HepG2 (cell line): ENCODE measurements around the gene CISD3. TPM values are rescaled to one million over a fixed set of nuclear protein-coding genes. Genes with fewer than 3 reads are reported as not detected.

Experiments
- ATF5 ChIP-seq: sonication (generic); formaldehyde crosslinking; IDR thresholded peaks from 2 replicates; pipeline ENCODE4 v1.4.0; 2020; ENCODE audit warnings: mild to moderate bottlenecking, low read depth, missing genetic modification reagents
- ETV6 ChIP-seq: sonication (generic); formaldehyde crosslinking; conservative IDR thresholded peaks from 2 replicates; pipeline ENCODE4 v1.4.0; 2020; ENCODE audit warnings: missing genetic modification reagents
- HNF4G ChIP-seq, 2 experiments: sonication (generic) in 1 of 2; formaldehyde crosslinking in 1 of 2; IDR thresholded peaks; 2 replicates each; pipeline versions ENCODE4 v1.4.0 to v1.6.1; 2011 to 2020; ENCODE audit warnings: borderline replicate concordance in 2 of 2, low read depth in 2 of 2, mild to moderate bottlenecking in 2 of 2, low read length in 1 of 2, missing genetic modification reagents in 1 of 2, moderate library complexity in 1 of 2
- HOXA5 ChIP-seq: sonication (generic); formaldehyde crosslinking; IDR thresholded peaks from 2 replicates; pipeline ENCODE4 v1.4.0; 2020; ENCODE audit warnings: missing genetic modification reagents
- KDM2A ChIP-seq: sonication (generic); formaldehyde crosslinking; IDR thresholded peaks from 2 replicates; pipeline ENCODE4 v1.4.0; 2020; ENCODE audit warnings: low read depth, missing genetic modification reagents, borderline replicate concordance
- KLF11 ChIP-seq: IDR thresholded peaks from 2 replicates; pipeline ENCODE4 v1.6.1; 2016; ENCODE audit warnings: missing compliant biosample characterization
- PRDM10 ChIP-seq: sonication (generic); formaldehyde crosslinking; IDR thresholded peaks from 2 replicates; pipeline ENCODE4 v1.4.0; 2020; ENCODE audit warnings: low read depth, missing genetic modification reagents
- ZNF496 ChIP-seq: sonication (generic); formaldehyde crosslinking; IDR thresholded peaks from 2 replicates; pipeline ENCODE4 v1.8.1; 2023; ENCODE audit warnings: mild to moderate bottlenecking, moderate library complexity, missing genetic modification reagents; ENCODE audit not compliant: insufficient replicate concordance
- ZNF501 ChIP-seq: sonication (generic); formaldehyde crosslinking; IDR thresholded peaks from 2 replicates; pipeline ENCODE4 v1.5.1; 2020; ENCODE audit warnings: mild to moderate bottlenecking, moderate library complexity, missing genetic modification reagents
- ZNF570 ChIP-seq: sonication (generic); formaldehyde crosslinking; IDR thresholded peaks from 2 replicates; pipeline ENCODE4 v1.4.0; 2020; ENCODE audit warnings: mild to moderate bottlenecking, missing genetic modification reagents, borderline replicate concordance
- ZNF674 ChIP-seq: sonication (generic); formaldehyde crosslinking; IDR thresholded peaks from 2 replicates; pipeline ENCODE4 v1.5.0; 2020; ENCODE audit warnings: low read depth, mild to moderate bottlenecking, missing genetic modification reagents
- ZNF737 ChIP-seq: sonication (generic); formaldehyde crosslinking; IDR thresholded peaks from 2 replicates; pipeline ENCODE4 v1.5.0; 2020; ENCODE audit warnings: missing genetic modification reagents, mild to moderate bottlenecking, borderline replicate concordance
- ZNF746 ChIP-seq: sonication (generic); formaldehyde crosslinking; IDR thresholded peaks from 2 replicates; pipeline ENCODE4 v1.8.0; 2022; ENCODE audit warnings: mild to moderate bottlenecking, missing genetic modification reagents
- ZNF775 ChIP-seq: sonication (generic); formaldehyde crosslinking; IDR thresholded peaks from 2 replicates; pipeline ENCODE4 v1.4.0; 2020; ENCODE audit warnings: missing genetic modification reagents, mild to moderate bottlenecking, moderate library complexity, borderline replicate concordance
- polyA plus RNA-seq, 8 experiments: library from polyadenylated mRNA; depleted of rRNA in 3 of 8; stranded (reverse) in 7 of 8; unstranded in 1 of 8; fragments of >200 nt; fragmentation: Illumina TruSeq in 4 of 8; extraction: Trizol in 4 of 8; gene quantifications; 2 replicates each; pipeline versions ENCODE4 v1.2.1 to v1.2.3, GENCODE V29; 2011 to 2016; ENCODE audit warnings: low read depth in 4 of 8, missing spikeins in 1 of 8, mixed read lengths in 1 of 8; ENCODE audit not compliant: insufficient read depth in 1 of 8
- total RNA-seq, 5 experiments: library from RNA; depleted of rRNA; stranded (reverse); fragments of >200 nt; fragmentation: Illumina TruSeq; extraction: Trizol; gene quantifications; 2 replicates each; pipeline ENCODE4 v1.2.3, GENCODE V29; 2016; ENCODE audit warnings: low read depth in 1 of 5
- TF ChIP-seq, protein P1 (sequence below): IDR thresholded peaks from 2 replicates; pipeline ENCODE4 v1.6.1; 2012; ENCODE audit warnings: inconsistent platforms
- TF ChIP-seq, protein P2 (sequence below), 2 experiments: sonication (generic) in 1 of 2; formaldehyde crosslinking in 1 of 2; IDR thresholded peaks; 2 replicates each; pipeline versions ENCODE4 v1.6.1 to v1.9.0; 2014 to 2022; ENCODE audit warnings: antibody characterized with exemption in 1 of 2, borderline replicate concordance in 1 of 2, inconsistent platforms in 1 of 2, low read depth in 1 of 2, missing genetic modification reagents in 1 of 2

The CISD3 gene
- total and polyA plus RNA-seq, 2 of the 13 experiments (the other 11 are each of a cell fraction or from before 2014, with no cell fraction given), result 30.0 to 34.1 TPM

- TF ChIP-seq PRDM10 (CRISPR knock-in tag) (peak; percentile 77; the same call in 1 of the 2 replicates), ZNF501 (CRISPR knock-in tag) (peak; percentile 61; the same call in 1 of the 2 replicates), ZNF737 (CRISPR knock-in tag) (no peak), ZNF775 (CRISPR knock-in tag) (0 out of 2 replicates have a peak, but pooled peaks have one; percentile 31), KDM2A (CRISPR knock-in tag) (peak; percentile 84), ZNF674 (CRISPR knock-in tag) (peak; percentile 37; the same call in 1 of the 2 replicates), KLF11 (CRISPR knock-in tag) (peak; percentile 85; the same call in 1 of the 2 replicates), ZNF496 (CRISPR knock-in tag) (no peak), HOXA5 (peak; percentile 81; the same call in 1 of the 2 replicates), ZNF746 (CRISPR knock-in tag) (peak; percentile 86; the same call in 1 of the 2 replicates), ATF5 (CRISPR knock-in tag) (no peak), ETV6 (peak; percentile 72; the same call in 1 of the 2 replicates), HNF4G (IDR thresholded peaks at IDR 0.05; ENCODE audit: borderline replicate concordance, low read depth, low read length) (peak; percentile 11; the same call in 1 of the 2 replicates), HNF4G (CRISPR knock-in tag; IDR thresholded peaks at IDR 0.05; ENCODE audit: borderline replicate concordance, low read depth) (no peak; the same call in 1 of the 2 replicates), ZNF570 (CRISPR knock-in tag) (no peak)
- TF ChIP-seq, protein P1, sequence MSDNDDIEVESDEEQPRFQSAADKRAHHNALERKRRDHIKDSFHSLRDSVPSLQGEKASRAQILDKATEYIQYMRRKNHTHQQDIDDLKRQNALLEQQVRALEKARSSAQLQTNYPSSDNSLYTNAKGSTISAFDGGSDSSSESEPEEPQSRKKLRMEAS, result peak; percentile 86
- TF ChIP-seq, protein P2, sequence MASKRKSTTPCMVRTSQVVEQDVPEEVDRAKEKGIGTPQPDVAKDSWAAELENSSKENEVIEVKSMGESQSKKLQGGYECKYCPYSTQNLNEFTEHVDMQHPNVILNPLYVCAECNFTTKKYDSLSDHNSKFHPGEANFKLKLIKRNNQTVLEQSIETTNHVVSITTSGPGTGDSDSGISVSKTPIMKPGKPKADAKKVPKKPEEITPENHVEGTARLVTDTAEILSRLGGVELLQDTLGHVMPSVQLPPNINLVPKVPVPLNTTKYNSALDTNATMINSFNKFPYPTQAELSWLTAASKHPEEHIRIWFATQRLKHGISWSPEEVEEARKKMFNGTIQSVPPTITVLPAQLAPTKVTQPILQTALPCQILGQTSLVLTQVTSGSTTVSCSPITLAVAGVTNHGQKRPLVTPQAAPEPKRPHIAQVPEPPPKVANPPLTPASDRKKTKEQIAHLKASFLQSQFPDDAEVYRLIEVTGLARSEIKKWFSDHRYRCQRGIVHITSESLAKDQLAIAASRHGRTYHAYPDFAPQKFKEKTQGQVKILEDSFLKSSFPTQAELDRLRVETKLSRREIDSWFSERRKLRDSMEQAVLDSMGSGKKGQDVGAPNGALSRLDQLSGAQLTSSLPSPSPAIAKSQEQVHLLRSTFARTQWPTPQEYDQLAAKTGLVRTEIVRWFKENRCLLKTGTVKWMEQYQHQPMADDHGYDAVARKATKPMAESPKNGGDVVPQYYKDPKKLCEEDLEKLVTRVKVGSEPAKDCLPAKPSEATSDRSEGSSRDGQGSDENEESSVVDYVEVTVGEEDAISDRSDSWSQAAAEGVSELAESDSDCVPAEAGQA (IDR thresholded peaks at IDR 0.05; ENCODE audit: low read depth), result peak; percentile 57
- TF ChIP-seq, protein P2 (CRISPR knock-in tag; IDR thresholded peaks at IDR 0.05; ENCODE audit: borderline replicate concordance), result no peak
Observed at GRCh38 chr17:38749223-38750043, 19.3 kb downstream of the CISD3 start (continued).
